Fibroblast of mammary gland (primary cell): ENCODE measurements around the gene MS4A15.
"Not testable (repeated sequence)": the region's sequence is repeated elsewhere in the genome, so short reads cannot be mapped to it uniquely, and the experiment has no call there.

ENCODE experiments used
- DNase-seq: peaks from one replicate; pipeline ENCODE4 v3.0.0-alpha.2; 2010; ENCODE audit warnings: low read depth
- H3K4me3 ChIP-seq: 2 replicates; pipeline ENCODE4 v1.5.1; 2011; ENCODE audit warnings: low read depth, mild to moderate bottlenecking, low read length, moderate library complexity; ENCODE audit not compliant: control insufficient read depth
- CTCF ChIP-seq: conservative IDR thresholded peaks from 2 replicates; pipeline ENCODE4 v1.5.1; 2011; ENCODE audit warnings: low read depth, low read length, inconsistent platforms; ENCODE audit not compliant: control insufficient read depth, insufficient read depth

The MS4A15 gene

GRCh38 chr11:60750911-60751310 is 5.8 kb upstream of the MS4A15 start:
- no peak for DNase-seq
- H3K4me3 ChIP-seq = no peak overlapping the region
- no peak for TF ChIP-seq CTCF

- no peak for TF ChIP-seq CTCF
- DNase-seq = no peak
- no peak overlapping the region for H3K4me3 ChIP-seq
These were observed 3.4 kb upstream of the MS4A15 start for GRCh38 chr11:60753309-60753708.

- no peak for DNase-seq
- H3K4me3 ChIP-seq = no peak overlapping the region
- TF ChIP-seq CTCF = no peak
These were observed 1.8 kb upstream of the MS4A15 start for GRCh38 chr11:60754887-60755286.

- TF ChIP-seq CTCF = no peak
- H3K4me3 ChIP-seq = no peak overlapping the region
- no peak for DNase-seq
These were observed 649 bp downstream of the MS4A15 start for GRCh38 chr11:60757231-60757800.

GRCh38 chr11:60758671-60759070 is 2.0 kb downstream of the MS4A15 start:
- DNase-seq, H3K4me3 ChIP-seq: not testable (repeated sequence)

- not testable (repeated sequence) for H3K4me3 ChIP-seq, DNase-seq
These were observed 3.0 kb downstream of the MS4A15 start for GRCh38 chr11:60759438-60760225.

GRCh38 chr11:60761436-60762190 is 4.9 kb downstream of the MS4A15 start:
- no peak for DNase-seq
- no peak for TF ChIP-seq CTCF
- no peak overlapping the region for H3K4me3 ChIP-seq
